Panc1 (cell line): ENCODE data around the gene CSTA. TPM values are rescaled to one million over a fixed set of nuclear protein-coding genes. Genes with fewer than 3 reads are reported as not detected.

ENCODE experiments used
- ATAC-seq: fragments of 200-7000 bp; cut with Tn5 transposase; 2 replicates; pipeline ENCODE4 v1.9.1; 2020; ENCODE audit warnings: mild to moderate bottlenecking, moderate library complexity
- BruUV-seq: library from RNA; stranded (reverse); fragments of 400-500 nt; replicated peaks from 2 replicates; lab custom pipeline; 2021; lab: Mats Ljungman, UMichigan
- CTCF ChIA-PET: fragments of 300-600 bp; sonication (Branson Sonifier 250); formaldehyde crosslinking; loops from one replicate; lab custom pipeline; 2022; ENCODE audit warnings: antibody characterized with exemption; lab: Charles Lee
- POLR2A ChIA-PET: fragments of 300-600 bp; sonication (Branson Sonifier 250); formaldehyde crosslinking; loops from one replicate; lab custom pipeline; 2022; ENCODE audit warnings: antibody characterized with exemption; lab: Charles Lee
- DNase-seq: peaks from one replicate; pipeline ENCODE4 v3.0.0-alpha.2; 2010; ENCODE audit warnings: low read depth, low spot score
- H3K27ac ChIP-seq: 2 replicates; pipeline ENCODE4 v1.5.1; 2011; ENCODE audit warnings: mild to moderate bottlenecking, low read length, inconsistent platforms
- H3K27me3 ChIP-seq: fragments of 200-500 bp; sonication (Bioruptor generic); 2 replicates; pipeline ENCODE4 v1.6.0; 2014; ENCODE audit warnings: low read length, inconsistent platforms; ENCODE audit not compliant: control insufficient read depth, insufficient read depth
- H3K36me3 ChIP-seq: fragments of 200-500 bp; sonication (Bioruptor generic); 2 replicates; pipeline ENCODE4 v1.5.1; 2014; ENCODE audit warnings: inconsistent platforms, mild to moderate bottlenecking, low read length, moderate library complexity; ENCODE audit not compliant: control insufficient read depth, insufficient read depth
- H3K4me1 ChIP-seq: 2 replicates; pipeline ENCODE4 v1.5.1; 2011; ENCODE audit warnings: inconsistent platforms, mild to moderate bottlenecking, low read length, moderate library complexity; ENCODE audit not compliant: control insufficient read depth, insufficient read depth
- H3K4me3 ChIP-seq, 2 experiments: 2 replicates each; pipeline ENCODE4 v1.5.1; 2011 to 2012; ENCODE audit warnings: low read depth in 2 of 2, low read length in 2 of 2, mild to moderate bottlenecking in 2 of 2, inconsistent platforms in 1 of 2, moderate library complexity in 1 of 2
- H3K9me3 ChIP-seq: fragments of 200-500 bp; sonication (Bioruptor generic); 2 replicates; pipeline ENCODE4 v1.5.1; 2014; ENCODE audit warnings: low read depth, mild to moderate bottlenecking, inconsistent platforms, low read length, moderate library complexity; ENCODE audit not compliant: control insufficient read depth, insufficient read depth
- POLR2AphosphoS5 ChIP-seq: IDR thresholded peaks from 2 replicates; pipeline ENCODE4 v1.6.1; 2012; ENCODE audit warnings: mild to moderate bottlenecking, low read depth, low read length, moderate library complexity
- REST ChIP-seq, 2 experiments: IDR thresholded peaks; 2 replicates each; pipeline ENCODE4 v1.6.1; 2011 to 2012; ENCODE audit warnings: low read depth in 2 of 2, control low read depth in 1 of 2, low read length in 1 of 2, mild to moderate bottlenecking in 1 of 2, moderate library complexity in 1 of 2; ENCODE audit not compliant: insufficient read depth in 1 of 2
- SIN3A ChIP-seq: IDR thresholded peaks from 2 replicates; pipeline ENCODE4 v1.6.1; 2012; ENCODE audit warnings: low read depth, mild to moderate bottlenecking, low read length, moderate library complexity, borderline replicate concordance; ENCODE audit not compliant: insufficient read depth
- TCF7L2 ChIP-seq: IDR thresholded peaks from 2 replicates; pipeline ENCODE4 v1.6.1; 2011; ENCODE audit warnings: mild to moderate bottlenecking, low read depth, low read length, inconsistent platforms
- in situ Hi-C: cut with HindIII; loops from 2 replicates; pipeline ENCODE4 v1.10.0; 2016; ENCODE audit warnings: low sequenced_read_pairs, low pct_unique_long_range_greater_than_20kb
- intact Hi-C: fragments of 100-400 bp; cut with micrococcal nuclease; formaldehyde crosslinking; loops from one replicate; pipeline ENCODE4 v1.10.0; 2022; ENCODE audit not compliant: unreplicated experiment
- total RNA-seq: library from RNA; stranded (reverse); gene quantifications from one replicate; pipeline ENCODE4 v1.2.1, GENCODE V29; 2021; ENCODE audit not compliant: unreplicated experiment
- TF ChIP-seq, protein P1 (sequence below): fragments of 450-650 bp; IDR thresholded peaks from 2 replicates; pipeline ENCODE4 v1.5.1; 2017; ENCODE audit warnings: mild to moderate bottlenecking

Gene CSTA
- total RNA-seq, 1 experiment from 2014 or later, result not detected

DNA sequence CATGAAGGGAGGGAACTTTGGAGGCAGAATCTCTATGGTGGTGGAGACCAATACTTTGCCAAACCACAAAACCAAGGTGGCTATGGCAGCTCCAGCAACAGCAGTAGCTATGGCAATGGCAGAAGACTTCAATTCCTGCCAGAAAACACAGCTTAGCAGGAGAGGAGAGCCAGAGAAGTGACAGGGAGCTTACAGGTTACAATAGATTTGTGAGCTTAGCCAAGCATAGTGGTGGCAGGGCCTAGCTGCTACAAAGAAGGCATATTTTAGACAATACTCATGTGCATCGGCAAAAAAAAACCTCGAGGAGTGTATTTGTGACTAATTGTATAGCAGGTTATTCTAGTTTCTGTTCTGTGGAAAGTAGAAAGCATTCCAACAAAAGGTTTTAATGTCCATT lies 6.4 kb upstream of the CSTA start:
- Histone ChIP-seq H3K36me3 (no peaks in the 10 kb centered on the region), H3K27me3 (peaks cover 2% of the 10 kb centered on the region; the same call in 1 of the 2 replicates), H3K9me3 (peaks cover 3% of the 10 kb centered on the region; the same call in 1 of the 2 replicates), H3K4me1 (no peaks in the 10 kb centered on the region), H3K4me3 (no peak overlapping the region), H3K27ac (no peak overlapping the region)
- BruUV-seq, result no TSS peak
- CTCF ChIA-PET, result no interaction called here
- POLR2A ChIA-PET, result no interaction called here
- intact Hi-C loops, result no loop called here
- in situ Hi-C loops, result no loop called here
- ATAC-seq, result no peak
- no peak for DNase-seq
- no peak for TF ChIP-seq REST (IDR thresholded peaks at IDR 0.05; ENCODE audit: insufficient read depth in 1 of 2, low read depth in 2 of 2, low read length in 1 of 2)
- TF ChIP-seq, protein P1, sequence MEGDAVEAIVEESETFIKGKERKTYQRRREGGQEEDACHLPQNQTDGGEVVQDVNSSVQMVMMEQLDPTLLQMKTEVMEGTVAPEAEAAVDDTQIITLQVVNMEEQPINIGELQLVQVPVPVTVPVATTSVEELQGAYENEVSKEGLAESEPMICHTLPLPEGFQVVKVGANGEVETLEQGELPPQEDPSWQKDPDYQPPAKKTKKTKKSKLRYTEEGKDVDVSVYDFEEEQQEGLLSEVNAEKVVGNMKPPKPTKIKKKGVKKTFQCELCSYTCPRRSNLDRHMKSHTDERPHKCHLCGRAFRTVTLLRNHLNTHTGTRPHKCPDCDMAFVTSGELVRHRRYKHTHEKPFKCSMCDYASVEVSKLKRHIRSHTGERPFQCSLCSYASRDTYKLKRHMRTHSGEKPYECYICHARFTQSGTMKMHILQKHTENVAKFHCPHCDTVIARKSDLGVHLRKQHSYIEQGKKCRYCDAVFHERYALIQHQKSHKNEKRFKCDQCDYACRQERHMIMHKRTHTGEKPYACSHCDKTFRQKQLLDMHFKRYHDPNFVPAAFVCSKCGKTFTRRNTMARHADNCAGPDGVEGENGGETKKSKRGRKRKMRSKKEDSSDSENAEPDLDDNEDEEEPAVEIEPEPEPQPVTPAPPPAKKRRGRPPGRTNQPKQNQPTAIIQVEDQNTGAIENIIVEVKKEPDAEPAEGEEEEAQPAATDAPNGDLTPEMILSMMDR, result no peak
- no peak for TF ChIP-seq TCF7L2
- TF ChIP-seq POLR2AphosphoS5, result no peak
- no peak for TF ChIP-seq SIN3A

DNA sequence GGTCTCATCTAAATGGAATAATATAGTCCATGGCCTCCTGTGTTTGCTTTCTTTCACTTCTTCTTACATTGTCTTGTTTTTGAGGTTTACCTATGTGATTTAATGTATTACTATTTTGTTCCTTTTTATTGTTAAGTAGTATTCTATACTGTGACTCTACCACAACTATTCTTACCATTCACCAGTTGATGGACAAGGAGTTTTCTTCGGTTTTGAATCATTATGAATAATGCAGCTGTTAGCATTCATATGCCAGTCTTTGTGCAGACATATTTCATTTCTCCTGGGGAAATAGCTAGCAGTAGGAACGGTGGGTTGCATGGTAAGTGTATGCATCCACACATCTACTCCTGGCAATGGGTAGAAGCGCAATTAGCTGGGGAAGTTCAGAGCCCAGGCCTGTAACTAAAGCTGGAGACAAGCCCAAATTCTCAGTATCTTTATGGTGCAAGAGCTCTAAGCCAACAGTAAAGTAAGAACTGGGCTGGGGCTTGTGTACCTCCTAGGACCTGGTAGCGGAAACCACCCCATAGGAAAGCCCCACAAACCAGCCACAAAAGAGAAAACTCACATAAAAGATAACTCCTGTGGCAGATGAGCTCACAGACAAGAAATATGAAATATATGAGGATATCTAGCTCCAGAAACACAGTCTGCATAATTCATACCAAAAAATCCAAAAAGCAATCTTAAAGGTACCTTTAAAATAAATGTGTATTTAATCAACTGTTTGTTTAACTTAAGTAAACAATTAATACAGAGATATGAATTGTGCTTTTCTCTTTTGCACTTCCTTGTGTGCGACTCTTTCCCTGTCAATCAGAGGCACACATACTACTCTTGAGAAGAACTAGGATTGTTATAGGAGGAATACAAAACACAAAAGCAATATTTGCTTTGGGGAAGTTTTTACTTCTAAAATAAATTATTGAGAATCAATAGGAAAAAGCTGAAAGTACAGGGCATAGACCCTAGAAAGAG lies 2.7 kb upstream of the CSTA start:
- in situ Hi-C loops, result no loop called here
- intact Hi-C loops, result no loop called here
- DNase-seq (no peak), ATAC-seq (no peak)
- POLR2A ChIA-PET, result no interaction called here
- Histone ChIP-seq H3K4me3 (no peak overlapping the region), H3K36me3 (no peaks in the 10 kb centered on the region), H3K27me3 (no peaks in the 10 kb centered on the region; the same call in 1 of the 2 replicates), H3K9me3 (peaks cover 3% of the 10 kb centered on the region; the same call in 1 of the 2 replicates), H3K4me1 (no peaks in the 10 kb centered on the region), H3K27ac (no peak overlapping the region)
- CTCF ChIA-PET, result interaction anchor here (1.2 kb wide), 1 partner anchor 16 kb away, joined by 3 read pairs; no protein-coding TSS in a partner anchor
- TF ChIP-seq REST (IDR thresholded peaks at IDR 0.05; ENCODE audit: insufficient read depth in 1 of 2, low read depth in 2 of 2, low read length in 1 of 2), result no peak
- TF ChIP-seq, protein P1, result no peak
- no peak for TF ChIP-seq POLR2AphosphoS5
- TF ChIP-seq TCF7L2, result no peak
- BruUV-seq, result no TSS peak
